GM21723 (cell line): ENCODE data around the gene HIC1.
"Not testable (repeated sequence)": the region's sequence is repeated elsewhere in the genome, so short reads cannot be mapped to it uniquely, and the experiment has no call there.

ENCODE experiments used
- ATAC-seq: cut with Tn5 transposase; IDR thresholded peaks from one replicate; pipeline ENCODE4 v1.9.1; 2021; ENCODE audit warnings: mild to moderate bottlenecking, moderate library complexity; ENCODE audit not compliant: unreplicated experiment

HIC1 gene, protein sequence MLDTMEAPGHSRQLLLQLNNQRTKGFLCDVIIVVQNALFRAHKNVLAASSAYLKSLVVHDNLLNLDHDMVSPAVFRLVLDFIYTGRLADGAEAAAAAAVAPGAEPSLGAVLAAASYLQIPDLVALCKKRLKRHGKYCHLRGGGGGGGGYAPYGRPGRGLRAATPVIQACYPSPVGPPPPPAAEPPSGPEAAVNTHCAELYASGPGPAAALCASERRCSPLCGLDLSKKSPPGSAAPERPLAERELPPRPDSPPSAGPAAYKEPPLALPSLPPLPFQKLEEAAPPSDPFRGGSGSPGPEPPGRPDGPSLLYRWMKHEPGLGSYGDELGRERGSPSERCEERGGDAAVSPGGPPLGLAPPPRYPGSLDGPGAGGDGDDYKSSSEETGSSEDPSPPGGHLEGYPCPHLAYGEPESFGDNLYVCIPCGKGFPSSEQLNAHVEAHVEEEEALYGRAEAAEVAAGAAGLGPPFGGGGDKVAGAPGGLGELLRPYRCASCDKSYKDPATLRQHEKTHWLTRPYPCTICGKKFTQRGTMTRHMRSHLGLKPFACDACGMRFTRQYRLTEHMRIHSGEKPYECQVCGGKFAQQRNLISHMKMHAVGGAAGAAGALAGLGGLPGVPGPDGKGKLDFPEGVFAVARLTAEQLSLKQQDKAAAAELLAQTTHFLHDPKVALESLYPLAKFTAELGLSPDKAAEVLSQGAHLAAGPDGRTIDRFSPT

DNA sequence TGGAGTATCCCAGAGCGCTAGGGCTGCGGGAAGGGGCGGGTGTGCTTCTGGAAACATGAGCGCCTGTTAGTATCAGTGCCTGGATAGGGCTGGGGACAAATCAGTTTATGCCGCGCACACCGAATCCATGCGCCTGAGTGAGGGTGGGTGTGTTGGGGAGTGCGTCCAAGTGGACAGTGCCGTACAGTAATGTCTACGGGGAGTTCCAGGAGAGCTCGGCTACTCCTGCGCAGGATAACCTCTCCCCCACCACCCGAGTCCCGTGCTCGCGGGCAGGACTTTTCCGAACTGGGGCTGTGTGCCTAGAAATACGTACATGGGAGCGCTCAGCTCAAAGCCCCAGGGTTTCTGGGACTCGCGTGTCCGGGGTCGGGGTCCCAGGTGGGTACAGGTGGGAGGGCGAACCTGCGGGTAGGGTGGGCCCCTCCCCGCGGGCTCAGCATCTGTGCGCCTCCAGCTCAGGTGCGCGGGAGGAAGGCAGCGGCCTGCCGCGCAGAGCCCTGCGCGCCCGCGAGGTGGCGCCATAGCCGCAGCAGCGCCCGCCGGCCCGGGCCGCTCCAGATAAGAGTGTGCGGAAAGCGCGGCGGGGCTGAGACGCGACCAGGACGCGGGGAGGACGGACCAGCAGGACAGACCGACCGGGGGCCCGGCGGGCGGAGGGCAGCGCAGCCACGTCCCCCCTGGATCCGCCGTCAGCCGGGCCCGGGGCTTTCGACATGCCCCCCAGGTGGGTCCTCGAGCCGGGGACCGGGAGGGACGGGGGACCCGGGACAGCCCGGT, at the start of gene HIC1:
HIC1 (plus strand) TSS at position 592 of the 780 bp plus-strand sequence. CDS start 1,588 bp downstream, outside the sequence.
- no peak for ATAC-seq

DNA sequence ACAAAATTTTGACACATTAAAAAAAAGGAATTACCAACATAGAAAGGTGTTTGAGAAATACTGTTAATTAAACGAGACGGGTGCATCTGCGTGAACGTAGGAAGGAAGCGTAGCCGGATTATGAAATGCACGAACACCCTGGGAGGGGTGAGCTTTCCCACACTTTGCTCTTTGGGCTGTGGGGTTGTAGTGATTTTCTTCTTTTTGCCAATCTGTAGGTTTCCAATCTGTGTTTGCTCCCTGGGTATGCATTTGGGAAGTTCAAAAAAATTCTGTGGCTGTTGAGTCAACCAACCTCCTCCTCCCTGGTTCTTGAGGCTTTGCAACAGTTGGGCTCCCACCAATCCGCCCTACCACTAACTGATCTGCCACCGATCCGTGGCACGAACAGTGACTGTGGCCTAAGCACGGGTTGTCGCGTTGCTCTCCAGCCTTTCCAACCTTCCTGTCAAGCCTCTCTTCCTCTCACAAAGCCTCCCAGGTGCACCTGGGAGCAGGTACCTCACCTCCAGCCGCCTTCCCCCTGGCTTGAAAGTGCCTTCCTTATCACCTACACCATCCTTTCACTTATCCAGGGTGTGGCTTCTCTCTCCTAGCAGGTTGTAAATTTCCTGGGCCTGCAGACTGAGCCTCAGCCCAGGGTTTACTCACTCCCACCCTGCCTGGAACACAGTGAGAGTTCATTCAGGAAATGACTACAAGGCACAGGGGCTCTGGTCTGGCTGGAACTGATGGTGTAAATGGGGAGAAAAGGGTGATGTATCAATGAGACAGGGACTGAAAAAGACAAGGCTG, 46.4 kb upstream of the HIC1 start:
- no peak for ATAC-seq

DNA sequence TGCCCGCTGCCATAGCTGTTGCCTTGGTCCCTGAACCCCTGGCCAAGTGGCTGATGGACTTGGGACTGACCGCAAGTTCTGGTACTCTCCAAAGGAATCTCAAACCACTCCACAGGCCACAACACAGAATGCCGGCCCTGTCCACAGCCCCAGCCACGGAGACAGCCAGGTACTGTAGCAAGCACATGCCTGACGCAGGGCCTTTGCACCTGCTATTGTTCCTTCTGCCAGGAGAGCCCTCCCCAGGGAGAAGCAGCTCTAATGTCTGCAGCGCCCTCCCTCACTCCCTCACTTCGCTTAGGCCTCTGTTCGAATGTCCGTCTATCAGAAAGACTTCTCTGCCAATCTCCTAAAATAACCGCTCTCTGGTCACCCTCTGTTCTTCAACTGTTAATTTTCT, 45.2 kb upstream of the HIC1 start:
- ATAC-seq: no peak

DNA sequence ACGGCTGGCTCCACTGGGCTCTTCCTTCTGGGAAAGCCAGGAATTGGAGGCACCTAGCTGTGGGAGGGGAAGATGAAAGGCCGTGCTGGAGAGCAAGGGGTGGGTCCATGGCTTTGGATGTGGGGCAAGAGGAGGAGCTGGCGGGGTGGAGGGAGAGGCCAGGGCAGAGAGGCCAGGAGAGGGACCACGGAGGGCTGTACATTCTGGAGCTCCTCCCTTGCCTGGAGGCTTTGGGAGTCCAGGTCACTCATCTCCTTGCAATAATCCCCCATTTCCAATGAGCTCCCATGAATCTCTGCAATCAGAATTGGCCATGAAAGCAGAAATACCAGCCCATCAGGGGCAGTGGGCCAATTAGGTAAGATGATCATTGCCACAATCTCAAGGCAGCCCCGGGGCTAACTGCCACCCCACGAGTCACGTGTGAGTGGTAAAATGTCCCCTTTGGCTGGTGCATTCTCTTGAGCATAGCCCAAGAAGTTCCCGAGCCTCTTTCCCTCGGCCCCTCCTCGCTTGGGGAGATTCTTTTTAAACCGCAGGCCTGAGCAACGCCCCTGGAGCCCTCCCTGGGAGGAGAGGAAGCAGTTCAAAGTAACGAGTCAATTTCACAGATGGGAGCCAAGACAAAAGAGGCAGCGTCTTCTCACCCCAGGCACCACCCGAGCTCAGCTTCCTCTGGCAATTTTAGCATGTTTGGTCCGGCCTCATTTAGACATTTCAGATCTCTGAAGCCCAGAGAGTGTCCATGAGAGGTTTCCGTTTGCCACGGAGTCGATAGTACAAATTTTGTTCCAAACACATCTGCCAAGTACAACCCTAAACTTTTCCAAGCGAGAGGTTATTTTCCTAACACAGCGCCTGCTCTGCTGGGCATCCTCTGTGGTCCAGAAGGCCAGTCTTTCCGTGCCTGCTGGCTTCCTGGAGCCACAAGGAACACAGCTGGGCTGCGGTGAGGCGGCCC, 43.2 kb upstream of the HIC1 start:
- no peak for ATAC-seq

DNA sequence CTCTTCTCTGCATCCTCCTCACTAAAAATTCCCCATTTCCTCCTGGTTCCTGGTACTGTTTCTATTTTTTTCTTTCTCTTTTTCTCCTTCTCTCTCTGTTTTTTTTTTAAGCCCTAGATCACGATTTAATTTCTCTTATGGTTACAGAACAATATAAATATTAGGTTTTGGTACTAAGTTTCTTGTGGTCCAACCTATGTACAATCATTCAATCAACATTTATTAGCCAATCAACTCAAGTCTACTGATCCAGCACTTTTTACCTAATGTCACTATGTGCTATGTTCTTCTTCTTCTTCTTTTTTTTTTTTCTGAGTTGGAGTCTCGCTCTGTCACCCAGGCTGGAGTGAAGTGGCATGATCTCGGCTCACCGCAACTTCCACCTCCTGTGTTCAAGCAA, 42.4 kb upstream of the HIC1 start:
- no peak for ATAC-seq

DNA sequence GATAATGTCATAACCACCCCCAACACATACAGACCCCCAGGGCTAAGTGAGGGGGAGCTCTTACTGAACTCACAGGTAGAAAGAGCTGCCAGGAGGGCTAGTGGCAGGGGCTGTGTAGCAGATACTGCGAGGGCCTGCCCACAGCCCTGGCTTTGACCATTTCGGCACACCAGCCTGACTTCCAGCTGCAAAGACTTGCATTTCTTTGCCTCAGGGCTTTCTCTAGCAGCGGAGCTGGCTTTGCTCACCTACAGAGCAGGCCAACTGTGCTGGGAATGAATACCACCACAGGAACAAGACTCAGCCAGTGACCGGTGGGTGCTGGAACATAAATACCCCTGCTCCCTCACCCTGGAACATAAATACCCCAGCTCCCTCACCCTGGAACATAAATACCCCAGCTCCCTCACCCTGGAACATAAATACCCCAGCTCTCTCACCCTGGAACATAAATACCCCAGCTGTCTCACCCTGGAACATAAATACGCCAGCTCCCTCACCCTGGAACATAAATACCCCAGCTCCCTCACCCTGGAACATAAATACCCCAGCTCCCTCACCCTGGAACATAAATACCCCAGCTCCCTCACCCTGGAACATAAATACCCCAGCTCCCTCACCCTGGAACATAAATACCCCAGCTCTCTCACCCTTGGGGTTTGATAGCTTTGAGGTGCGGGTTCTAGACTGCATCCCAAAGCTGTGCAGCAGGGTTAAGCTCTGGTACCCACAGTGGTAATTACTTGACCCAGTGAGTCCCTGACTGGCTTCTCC, 41.5 kb upstream of the HIC1 start:
- ATAC-seq: not testable (repeated sequence)

DNA sequence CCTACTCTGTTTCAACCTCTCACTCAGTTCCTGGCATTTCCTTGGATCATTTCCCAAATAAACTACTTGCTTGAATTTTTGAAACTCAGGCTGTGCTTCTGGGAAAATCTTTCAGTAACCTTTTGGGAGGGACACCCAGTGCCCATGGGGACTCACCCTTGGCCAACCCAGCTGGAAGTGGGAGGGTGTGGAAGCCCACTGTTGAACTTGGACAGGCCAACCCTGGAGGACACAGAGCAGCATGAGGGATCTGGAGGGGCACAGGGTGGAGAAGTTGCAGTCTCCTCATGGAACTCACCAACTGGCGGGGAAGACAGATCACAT, 40.9 kb upstream of the HIC1 start:
- ATAC-seq: no peak

DNA sequence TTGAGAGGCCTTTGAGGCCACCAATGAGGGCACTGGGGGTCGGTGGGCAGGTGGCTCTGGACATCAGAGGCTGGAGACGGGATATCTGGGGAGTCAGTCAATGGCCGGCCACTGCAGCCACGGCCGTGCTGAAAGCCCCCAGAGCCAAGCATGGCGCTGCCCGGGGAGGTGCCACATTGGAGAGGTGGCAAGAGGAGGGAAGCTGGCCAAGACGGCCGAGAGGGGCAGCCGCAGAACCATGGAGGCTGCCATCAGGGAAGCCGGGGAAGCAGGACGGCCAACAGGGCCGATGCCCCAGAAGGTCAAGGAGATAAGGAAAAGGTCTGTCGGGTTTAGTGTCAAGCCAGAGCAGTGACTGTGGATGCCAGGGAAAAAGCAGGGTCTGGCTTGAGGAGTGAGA, 39.6 kb upstream of the HIC1 start:
- ATAC-seq: no peak

DNA sequence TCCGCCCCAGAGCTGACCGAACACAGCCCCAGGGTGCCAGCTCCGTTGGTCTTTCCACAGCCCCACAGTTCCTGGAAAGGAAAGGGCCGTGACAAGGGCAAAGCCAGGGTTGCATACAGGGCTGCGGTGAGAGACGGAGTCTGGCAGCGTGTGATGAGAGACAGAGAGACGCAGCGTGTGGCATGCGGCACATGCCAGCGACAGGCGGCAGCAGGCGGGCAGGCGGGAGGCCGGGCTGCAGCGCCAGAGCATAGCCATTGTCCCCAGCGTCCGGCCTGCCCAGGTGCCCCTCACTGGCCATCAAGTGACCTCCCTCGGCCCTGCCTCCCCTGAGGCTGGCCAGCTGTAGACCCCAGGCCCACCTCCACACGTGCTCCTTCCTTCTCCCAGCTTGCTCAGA, 38.4 kb upstream of the HIC1 start:
- no peak for ATAC-seq

DNA sequence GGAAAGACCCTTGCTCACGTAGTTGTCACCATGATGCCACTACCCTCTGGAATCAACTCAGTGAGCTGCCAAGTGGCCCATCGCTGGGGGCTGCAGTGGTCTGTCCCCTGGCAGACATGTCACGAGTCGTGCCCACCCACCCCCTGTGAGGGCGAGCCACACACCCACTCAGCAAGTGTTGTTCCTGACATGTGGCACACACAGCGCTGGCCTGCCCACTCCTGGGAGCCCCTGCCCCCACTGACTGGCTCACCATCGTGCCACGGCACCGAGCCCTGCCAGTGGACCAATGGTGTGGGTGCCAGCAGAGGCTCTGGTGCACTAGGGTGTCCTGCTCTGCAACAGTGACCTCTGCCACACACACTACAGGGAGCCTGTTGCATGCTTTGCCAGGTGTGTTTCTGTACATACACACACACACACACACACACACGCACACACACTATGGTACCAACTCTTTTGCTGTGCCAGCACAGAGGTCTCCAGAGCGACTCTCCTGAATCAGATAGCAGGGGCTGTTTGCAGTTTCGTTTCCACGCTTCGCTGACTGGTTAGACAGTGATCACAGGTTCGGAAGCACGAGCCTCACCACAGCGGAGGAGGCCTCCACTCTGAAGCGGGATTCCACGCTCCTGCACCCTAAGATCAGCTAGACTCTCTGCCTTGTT, 37.5 kb upstream of the HIC1 start:
- no peak for ATAC-seq

DNA sequence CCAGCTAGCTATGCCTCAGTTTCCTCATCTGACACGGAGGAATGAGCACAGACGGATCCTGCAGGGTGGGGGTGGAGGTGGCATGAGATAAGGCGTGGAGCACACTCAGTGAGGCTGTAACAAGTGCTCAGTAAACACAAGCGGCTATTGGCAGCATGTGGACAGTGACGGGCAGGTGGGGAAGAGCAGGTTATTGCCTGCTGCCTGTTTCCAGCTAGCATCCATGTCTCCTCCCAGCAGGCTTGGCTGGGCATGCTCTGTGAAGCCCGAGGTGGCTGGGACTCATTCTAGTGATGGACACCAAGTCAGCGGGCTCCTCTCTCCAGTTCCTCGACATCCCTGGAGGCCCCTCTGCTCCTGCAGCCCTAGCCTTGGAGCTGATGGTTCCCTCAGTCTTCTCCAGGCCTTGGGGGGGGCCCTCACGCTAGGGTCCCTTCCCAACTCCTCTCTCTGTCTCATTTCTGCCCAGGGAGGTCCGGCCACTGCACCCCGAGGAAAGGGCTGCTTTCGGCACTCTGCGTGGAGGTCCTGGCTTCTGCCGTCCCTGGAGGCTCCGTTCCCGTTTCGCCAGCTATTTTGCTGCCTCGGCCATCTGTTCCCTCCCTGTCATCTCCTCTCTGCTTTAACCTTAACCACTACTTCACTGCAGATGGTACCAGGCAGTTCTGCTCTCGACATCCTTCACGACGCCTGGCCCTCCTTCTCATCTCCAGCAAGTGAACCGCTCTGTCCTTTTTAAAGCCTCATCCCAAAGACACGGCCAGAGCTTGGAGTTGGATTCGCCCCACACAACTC, 36.0 kb upstream of the HIC1 start:
- ATAC-seq: no peak

DNA sequence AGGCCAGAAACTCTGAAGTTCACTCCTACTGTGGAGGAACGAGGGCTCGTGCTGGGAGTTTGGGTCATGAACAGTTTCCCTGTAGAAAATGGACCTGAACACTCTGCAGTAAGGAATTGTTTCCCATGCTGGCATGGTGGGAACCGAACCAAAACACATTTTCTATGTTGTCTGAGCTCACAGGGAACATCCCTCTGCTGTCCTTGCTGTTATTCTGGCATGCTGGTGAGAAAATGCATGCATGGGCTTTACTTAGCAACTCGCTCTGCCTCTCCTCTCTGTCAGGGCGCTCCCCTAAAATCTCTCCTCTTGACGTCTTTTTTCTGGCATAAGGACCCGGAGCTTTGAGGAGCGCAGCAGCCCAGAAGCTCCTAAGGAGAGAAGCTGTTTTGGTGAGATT, 35.2 kb upstream of the HIC1 start:
- ATAC-seq: no peak

DNA sequence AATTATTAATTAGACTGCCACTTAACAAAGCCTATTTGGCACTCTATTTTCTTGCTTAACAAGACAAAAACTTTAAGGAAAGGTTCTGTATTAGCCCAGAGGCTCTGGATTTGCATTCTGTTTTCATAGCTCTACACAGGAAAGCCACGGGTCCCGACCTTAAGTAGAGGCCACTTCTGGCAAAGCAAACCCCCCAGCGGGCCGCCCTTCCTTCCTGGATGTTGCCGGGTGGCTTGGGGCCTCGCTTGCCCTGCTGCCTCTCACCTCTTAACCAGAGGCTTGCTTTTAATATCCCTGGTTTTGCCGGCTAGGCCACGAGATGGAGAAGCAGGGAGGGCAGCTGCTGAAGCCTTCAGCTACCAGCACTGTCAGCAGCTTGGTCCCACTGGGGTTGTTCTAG, 34.2 kb upstream of the HIC1 start:
- no peak for ATAC-seq

DNA sequence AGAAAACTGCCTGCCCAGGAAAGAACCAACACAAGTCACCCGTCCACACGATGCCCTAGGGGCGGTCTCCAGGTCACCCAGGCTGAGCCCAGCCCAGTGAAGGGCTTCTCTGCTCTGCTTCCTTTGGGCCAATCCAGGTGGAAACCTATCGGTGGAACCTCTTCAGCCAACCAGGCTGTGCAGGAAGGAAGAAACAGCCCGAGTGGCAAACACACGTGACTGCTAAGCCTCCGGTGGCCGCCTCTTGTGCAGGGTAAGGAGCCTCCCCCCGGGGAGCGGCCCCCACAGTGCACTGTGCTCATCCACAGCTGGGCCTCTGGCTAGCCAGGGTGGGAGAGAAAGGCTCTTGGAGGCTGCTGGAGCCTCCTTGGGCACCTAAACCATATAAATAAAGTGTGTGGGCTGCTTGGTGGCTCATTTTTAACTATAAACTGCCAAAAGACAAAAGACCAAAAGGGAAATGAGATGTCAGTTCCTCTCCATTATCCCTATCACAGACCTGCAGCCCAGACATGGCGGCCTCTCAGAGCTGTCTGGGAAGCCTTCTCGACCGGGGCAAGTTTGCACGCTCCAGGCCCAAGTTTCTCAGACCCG, 32.2 kb upstream of the HIC1 start:
- ATAC-seq: no peak

DNA sequence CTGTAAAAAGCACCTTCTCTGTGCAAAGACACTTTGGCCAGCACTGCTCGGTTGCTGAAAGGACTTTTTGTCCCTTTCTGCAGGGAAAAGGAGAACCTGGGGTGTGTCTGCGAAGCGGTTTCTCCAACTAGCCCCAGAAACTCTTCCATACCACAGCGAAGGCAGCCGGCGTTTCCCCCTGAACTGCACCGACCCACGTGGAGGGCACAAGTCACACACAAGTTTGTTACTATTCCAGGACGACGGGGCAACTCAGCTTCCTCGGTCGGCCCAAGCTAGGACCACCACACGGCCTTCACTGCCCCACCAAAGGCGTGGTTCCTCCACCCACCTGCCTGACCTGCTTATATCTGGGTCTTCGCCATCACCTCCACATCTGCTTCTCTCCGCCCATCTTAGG, 31.6 kb upstream of the HIC1 start:
- no peak for ATAC-seq

DNA sequence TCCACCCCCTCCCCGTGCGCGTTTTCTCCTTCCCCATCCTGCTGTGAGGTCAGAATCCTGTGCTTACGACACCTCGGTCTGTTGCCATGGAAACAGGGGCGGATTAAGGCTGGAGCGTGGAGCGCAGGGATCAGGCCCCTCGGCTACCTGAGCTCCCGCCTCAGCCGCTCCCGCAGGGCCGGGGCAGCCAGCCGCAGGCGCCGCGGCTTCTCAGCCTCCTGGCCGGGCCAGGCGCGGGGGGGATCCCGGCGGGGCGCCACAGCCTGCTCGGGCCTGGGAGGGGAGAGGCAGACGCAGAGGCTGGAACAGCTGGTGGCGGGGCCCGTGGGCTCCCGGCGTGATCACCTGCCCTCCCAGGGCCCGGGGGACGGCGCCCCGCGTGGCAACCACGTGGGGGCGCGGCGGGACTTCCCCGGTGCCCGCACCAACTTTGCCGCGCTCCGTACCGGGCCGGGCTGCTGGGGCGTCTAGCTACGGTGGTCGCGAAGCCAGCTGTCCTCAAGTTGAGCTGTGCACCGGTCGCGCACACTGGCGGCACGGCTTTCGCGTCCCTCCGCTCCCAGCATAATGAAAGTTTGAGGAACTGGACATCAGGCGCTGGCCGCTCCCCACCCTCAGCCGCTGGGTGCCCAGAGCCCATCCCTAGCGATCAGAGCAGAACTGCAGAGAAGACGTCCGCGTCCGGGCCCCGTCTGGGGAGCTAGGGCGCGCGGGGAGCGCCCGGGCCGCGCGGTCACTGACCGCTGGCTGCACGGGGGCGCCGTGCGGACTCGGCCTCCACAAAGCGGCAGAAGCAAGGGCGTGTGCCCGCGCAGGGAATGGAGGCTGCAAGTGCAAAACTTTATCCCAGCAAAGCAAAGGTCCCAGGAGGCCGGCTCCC, 31.0 kb upstream of the HIC1 start:
- no peak for ATAC-seq
